Measurements from ENCODE around the gene NFATC2. TPM values are rescaled to one million over a fixed set of nuclear protein-coding genes. Genes with fewer than 3 reads are reported as not detected.

Gene NFATC2
- total RNA-seq, 1 experiment from 2014 or later = 5.0 TPM

DNA sequence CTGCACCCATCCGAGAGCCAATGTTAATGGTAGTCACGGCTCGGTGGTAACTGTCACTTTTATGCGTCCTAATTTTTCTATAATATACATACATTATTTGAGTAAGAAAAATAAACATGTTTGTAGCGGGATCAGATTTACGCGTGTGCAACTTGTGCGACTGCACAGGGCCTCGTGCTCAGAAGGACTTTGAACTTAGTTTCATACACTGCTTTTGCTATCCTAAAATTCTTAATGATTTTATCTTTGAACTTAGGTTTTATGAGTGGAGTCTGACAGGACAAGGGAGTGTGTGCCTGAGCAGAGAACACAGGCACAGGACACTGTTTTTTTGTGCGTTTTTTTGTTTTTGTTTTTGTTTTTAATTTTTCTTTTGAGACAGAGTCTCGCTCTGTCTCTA is 189.7 kb downstream of the NFATC2 start:
- Histone ChIP-seq H3K4me1 (ENCODE audit: control insufficient read depth in 1 of 2, insufficient read depth in 2 of 2, low read length in 2 of 2) (peaks cover 0 to 7% of the 10 kb centered on the region in 2 experiments; a peak in 3 of 4 replicates), H3K36me3 (ENCODE audit: control insufficient read depth in 1 of 2, insufficient read depth in 2 of 2, low read length in 2 of 2) (no peaks in the 10 kb centered on the region), H3K9ac (ENCODE audit: low read length) (no peak overlapping the region), H3K4me2 (ENCODE audit: low read length) (no peak overlapping the region), H3K79me2 (ENCODE audit: insufficient read depth, low read length) (no peaks in the 10 kb centered on the region), H4K20me1 (ENCODE audit: insufficient read depth) (no peaks in the 10 kb centered on the region), H3K9me3 (ENCODE audit: control insufficient read depth in 1 of 2, insufficient read depth in 1 of 2, low read depth in 1 of 2, low read length in 2 of 2) (no peaks in the 10 kb centered on the region), H3K9me2 (ENCODE audit: insufficient read depth) (no peaks in the 10 kb centered on the region), H3K4me3 (replicated peaks in 1 of 2; ENCODE audit: low read depth in 1 of 2, low read length in 2 of 2) (no peak overlapping the region), H3K27ac (ENCODE audit: low read depth, low read length) (no peak overlapping the region), H3K27me3 (ENCODE audit: insufficient read depth, low read length) (0 out of 2 replicates have a peak, but pooled peaks cover 4% of the 10 kb centered on the region), H2AFZ (ENCODE audit: low read depth, low read length, poor library complexity, severe bottlenecking) (no peak overlapping the region)
- ChIA-PET CTCF (no interaction called here), POLR2A (no interaction called here), RAD21 (ENCODE audit: low non-redundant PET in 1 of 2, low total read pairs in 2 of 2, uncharacterized antibody in 2 of 2, unreplicated experiment in 2 of 2) (no interaction called here)
- no TSS peak for BruUV-seq (replicated peaks)
- intact Hi-C loops (cut with micrococcal nuclease) = no loop called here
- TF ChIP-seq FOSL1 (IDR thresholded peaks at IDR 0.05; ENCODE audit: low read depth) = no peak
- no peak for TF ChIP-seq ZFX (IDR thresholded peaks at IDR 0.05)
- TF ChIP-seq, protein P1, sequence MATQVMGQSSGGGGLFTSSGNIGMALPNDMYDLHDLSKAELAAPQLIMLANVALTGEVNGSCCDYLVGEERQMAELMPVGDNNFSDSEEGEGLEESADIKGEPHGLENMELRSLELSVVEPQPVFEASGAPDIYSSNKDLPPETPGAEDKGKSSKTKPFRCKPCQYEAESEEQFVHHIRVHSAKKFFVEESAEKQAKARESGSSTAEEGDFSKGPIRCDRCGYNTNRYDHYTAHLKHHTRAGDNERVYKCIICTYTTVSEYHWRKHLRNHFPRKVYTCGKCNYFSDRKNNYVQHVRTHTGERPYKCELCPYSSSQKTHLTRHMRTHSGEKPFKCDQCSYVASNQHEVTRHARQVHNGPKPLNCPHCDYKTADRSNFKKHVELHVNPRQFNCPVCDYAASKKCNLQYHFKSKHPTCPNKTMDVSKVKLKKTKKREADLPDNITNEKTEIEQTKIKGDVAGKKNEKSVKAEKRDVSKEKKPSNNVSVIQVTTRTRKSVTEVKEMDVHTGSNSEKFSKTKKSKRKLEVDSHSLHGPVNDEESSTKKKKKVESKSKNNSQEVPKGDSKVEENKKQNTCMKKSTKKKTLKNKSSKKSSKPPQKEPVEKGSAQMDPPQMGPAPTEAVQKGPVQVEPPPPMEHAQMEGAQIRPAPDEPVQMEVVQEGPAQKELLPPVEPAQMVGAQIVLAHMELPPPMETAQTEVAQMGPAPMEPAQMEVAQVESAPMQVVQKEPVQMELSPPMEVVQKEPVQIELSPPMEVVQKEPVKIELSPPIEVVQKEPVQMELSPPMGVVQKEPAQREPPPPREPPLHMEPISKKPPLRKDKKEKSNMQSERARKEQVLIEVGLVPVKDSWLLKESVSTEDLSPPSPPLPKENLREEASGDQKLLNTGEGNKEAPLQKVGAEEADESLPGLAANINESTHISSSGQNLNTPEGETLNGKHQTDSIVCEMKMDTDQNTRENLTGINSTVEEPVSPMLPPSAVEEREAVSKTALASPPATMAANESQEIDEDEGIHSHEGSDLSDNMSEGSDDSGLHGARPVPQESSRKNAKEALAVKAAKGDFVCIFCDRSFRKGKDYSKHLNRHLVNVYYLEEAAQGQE (IDR thresholded peaks at IDR 0.05; ENCODE audit: low read depth) = no peak
- TF ChIP-seq, protein P2, sequence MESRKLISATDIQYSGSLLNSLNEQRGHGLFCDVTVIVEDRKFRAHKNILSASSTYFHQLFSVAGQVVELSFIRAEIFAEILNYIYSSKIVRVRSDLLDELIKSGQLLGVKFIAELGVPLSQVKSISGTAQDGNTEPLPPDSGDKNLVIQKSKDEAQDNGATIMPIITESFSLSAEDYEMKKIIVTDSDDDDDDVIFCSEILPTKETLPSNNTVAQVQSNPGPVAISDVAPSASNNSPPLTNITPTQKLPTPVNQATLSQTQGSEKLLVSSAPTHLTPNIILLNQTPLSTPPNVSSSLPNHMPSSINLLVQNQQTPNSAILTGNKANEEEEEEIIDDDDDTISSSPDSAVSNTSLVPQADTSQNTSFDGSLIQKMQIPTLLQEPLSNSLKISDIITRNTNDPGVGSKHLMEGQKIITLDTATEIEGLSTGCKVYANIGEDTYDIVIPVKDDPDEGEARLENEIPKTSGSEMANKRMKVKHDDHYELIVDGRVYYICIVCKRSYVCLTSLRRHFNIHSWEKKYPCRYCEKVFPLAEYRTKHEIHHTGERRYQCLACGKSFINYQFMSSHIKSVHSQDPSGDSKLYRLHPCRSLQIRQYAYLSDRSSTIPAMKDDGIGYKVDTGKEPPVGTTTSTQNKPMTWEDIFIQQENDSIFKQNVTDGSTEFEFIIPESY (IDR thresholded peaks at IDR 0.05; ENCODE audit: extremely low read depth, insufficient replicate concordance, low read length) = no peak
- TF ChIP-seq EGR1 (IDR thresholded peaks at IDR 0.05; ENCODE audit: low read depth) = no peak
- TF ChIP-seq POLR2AphosphoS5 (IDR thresholded peaks at IDR 0.05; ENCODE audit: low read depth, low read length) = no peak
- TF ChIP-seq, protein P3, sequence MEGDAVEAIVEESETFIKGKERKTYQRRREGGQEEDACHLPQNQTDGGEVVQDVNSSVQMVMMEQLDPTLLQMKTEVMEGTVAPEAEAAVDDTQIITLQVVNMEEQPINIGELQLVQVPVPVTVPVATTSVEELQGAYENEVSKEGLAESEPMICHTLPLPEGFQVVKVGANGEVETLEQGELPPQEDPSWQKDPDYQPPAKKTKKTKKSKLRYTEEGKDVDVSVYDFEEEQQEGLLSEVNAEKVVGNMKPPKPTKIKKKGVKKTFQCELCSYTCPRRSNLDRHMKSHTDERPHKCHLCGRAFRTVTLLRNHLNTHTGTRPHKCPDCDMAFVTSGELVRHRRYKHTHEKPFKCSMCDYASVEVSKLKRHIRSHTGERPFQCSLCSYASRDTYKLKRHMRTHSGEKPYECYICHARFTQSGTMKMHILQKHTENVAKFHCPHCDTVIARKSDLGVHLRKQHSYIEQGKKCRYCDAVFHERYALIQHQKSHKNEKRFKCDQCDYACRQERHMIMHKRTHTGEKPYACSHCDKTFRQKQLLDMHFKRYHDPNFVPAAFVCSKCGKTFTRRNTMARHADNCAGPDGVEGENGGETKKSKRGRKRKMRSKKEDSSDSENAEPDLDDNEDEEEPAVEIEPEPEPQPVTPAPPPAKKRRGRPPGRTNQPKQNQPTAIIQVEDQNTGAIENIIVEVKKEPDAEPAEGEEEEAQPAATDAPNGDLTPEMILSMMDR (IDR thresholded peaks at IDR 0.05 in 2 of 3, conservative IDR thresholded peaks at IDR 0.05 in 1 of 3; ENCODE audit: borderline replicate concordance in 1 of 3, insufficient read depth in 1 of 3, low read depth in 2 of 3, low read length in 2 of 3) = no peak
- TF ChIP-seq, protein P4, sequence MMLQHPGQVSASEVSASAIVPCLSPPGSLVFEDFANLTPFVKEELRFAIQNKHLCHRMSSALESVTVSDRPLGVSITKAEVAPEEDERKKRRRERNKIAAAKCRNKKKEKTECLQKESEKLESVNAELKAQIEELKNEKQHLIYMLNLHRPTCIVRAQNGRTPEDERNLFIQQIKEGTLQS (IDR thresholded peaks at IDR 0.05) = no peak
- ATAC-seq (no peak), DNase-seq (ENCODE audit: low read depth, low spot score) (no peak)

All from HCT116 (cell line).